HG02798 (cell line): ENCODE measurements around the gene PEX10.

Experiments
- ATAC-seq: cut with Tn5 transposase; IDR thresholded peaks from one replicate; pipeline ENCODE4 v1.9.1; 2021; ENCODE audit warnings: mild to moderate bottlenecking; ENCODE audit not compliant: unreplicated experiment, poor library complexity

PEX10 gene

GRCh38 chr1:2391931-2392509 is 20.3 kb downstream of the PEX10 start:
- ATAC-seq: peak; percentile 15

DNA sequence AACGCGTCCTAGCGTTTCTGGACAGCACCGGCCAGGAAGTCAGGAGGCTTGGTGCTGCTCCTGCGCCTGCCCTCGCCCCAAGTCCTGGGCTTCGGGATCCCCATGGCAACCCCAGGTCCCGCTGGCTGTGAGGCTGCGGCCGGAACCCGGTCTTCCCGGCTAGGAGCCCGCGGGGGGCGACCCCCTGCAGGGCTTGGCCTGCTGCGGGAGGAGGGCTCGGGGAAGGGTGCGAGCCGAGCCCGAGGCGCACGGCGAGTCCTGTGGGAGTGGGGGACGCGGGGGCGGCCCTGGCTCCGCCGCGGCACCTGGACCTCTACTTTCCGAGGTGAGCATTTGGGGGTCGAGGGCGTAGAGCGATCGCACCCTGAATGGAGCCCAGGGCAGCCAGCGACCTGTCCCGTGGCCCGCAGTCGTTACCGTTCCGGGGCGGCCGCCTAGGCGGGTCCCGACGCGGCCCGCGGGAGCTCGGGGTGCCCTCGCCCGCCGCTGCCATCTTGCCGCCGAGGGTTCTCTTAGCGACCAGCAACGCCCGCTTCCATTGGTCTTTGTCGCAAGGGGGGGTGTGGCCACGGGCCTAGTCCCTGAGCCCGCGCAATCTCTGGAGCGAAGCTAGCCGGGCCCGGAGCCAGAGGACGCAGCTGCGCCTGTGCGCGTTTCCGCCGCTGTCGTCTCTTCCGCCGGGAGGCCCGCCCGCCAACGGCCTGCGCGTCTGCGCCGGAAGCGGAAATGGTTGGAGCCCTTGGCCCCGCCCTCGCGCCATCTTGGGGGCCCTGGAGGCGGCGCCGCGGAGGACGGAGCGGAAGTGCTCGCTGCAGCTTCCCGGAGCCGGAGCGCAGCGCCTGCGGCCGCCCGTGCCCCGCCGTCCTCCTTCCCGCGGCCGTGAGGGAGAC is 21.1 kb downstream of the PEX10 start, which contains the start of the genes MORN1 and RER1:
Gene MORN1, minus strand, starts transcription at position 514 of the 890 bp plus-strand sequence. Its CDS starts 21 bp downstream, at position 493.
Gene RER1, plus strand, starts transcription at position 801 of the 890 bp plus-strand sequence. CDS start 3,950 bp downstream, outside the sequence.
- ATAC-seq: peak; percentile 93

- no peak for ATAC-seq
These were observed 22.7 kb downstream of the PEX10 start for GRCh38 chr1:2389644-2390043.

DNA sequence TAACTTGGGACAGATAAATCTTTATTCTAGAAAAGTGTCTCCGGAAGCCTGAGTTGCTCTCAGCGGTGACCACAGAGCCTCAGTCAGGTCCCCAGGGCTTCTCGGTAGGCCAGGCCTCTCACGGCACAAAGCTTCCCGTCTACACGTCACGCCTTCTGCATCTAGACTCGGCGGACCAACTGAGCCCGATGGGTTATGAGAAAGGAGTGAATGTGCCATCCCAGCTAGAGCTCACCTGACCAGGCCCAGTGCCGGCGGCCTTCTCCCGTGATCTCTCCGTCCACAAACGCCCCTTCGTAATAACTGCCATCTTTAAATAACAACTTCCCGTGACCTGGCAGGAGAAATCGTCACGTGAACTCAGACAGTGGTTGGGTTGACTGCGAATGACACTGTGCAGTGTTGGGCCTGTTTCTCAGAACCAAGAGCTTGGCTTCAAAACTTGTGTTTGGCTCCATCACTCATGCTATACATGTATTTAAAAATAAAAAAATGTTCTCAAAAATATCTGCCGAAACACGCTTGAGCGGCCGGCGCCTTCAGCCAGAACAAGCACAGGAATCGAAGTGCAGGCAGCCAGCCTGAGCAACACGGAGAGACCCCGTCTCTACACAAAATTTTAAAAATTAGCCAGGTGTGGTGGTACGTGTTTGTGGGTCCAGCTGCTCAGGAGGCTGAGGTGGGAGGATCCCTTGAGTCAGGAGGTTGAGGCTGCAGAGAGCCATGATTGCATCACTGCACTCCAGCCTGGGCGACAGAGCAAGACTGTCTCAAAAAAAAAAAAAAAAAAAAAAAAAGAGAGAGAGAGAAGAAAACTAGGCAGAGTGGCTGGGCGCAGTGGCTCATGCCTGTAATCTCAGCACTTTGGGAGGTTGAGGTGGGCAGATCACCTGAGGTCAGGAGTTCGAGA is 24.1 kb downstream of the PEX10 start:
- no peak for ATAC-seq

DNA sequence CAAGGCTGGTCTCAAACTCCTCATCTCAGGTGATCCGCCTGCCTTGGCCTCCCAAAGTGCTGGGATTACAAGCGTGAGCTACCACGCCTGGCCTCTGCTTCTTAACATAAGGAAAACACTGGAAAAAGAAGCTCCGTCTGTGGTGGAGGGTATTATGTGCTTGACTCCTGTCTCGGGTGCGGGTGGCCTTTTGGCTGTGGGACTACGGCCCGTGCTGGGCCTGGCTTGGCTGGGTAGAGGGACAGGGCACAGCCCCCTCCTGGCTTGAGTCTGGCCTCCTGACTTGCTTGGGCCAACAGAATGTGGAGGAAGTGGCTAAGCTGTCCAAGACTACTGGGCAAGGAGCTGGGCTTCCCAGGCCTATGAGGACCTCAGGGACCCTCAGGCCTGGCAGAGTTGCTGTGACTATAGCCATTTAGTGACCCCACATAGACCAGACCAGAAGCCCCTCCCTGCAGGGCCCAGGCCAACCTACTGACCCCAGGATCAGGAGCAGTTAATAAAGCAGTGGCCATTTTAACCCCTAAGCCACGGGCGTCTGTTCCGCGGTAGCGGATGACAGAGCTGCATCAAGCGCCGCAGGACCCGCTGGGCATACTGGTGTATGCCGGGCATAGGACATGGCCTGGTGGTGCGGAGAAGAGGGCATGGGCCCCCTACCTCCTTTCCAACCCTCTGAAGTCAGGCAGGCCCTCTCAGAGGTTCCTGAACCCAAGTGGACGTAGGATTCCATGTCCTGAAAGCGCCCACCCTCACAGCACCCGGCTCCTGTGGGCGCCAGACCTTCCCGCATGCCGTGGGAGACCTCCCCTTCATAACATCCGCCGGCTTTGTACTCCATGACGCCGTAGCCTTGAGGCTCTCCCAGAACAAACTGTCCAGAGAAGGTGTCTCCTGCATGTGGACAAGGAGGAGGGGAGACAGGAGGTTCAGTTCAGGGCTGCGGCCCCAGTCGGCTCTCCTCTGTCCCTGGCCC is 25.4 kb downstream of the PEX10 start:
- ATAC-seq: no peak

- no peak for ATAC-seq
These were observed 26.6 kb downstream of the PEX10 start for GRCh38 chr1:2385606-2386280.

DNA sequence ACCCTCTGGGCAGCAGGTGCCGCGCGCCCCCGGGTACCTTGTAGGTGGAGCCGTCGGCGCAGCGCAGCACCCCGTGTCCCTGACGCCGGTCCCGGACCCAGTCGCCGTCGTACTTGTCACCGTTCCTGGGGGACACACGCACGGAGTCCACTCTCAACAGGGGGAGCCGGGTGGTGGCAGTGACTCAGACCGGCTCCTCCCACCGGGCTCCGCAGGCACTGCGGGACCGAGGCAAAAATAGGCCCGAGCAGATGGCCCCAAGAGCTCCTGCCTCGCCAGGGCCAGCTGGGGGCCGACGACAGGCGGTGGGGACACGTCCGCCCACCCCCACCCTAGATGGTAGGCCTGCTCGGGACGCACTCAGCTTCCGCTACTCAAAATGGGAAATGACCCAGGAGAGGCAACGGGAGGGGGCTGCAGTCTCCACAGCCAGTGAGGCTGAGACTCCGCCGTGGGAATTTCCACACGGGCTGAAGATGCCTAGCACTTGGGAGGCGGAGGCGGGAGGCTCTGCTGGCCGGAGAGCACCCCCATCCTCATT is 27.4 kb downstream of the PEX10 start:
- ATAC-seq: no peak

DNA sequence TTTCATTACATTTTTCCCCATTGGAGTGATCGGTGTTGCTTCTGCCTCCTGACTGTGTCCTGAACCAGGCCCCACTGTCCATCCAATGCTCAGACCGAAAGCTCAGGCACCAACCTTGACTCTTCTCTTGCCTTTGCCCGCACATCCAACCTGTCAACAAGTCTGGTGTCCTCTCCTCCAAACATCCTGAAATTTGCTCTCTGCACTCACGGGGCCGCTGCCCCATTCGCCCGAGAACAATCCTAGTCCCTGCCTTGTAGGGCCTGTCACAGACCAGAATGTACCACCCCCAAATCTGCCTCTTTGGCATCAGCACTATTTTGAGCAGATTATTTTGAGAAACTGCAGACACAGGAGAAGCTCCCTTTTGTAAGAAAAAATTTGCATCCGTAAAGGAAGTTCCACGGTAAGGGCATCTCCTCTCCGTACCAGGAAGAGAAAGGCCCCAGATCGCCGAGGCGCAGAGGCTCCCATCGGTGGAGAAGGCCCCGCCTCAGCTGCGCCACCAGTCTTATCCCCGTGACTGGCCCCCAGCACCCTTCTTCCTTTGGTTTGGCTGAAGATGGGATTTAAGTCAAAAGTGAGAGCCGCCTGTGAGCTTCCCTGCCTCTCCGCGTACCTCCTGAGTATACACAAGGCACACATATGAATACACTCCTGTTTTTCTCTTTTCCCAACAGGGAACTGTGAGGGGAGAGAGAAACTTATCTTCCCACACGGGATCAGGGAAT is 28.1 kb downstream of the PEX10 start:
- ATAC-seq: no peak

DNA sequence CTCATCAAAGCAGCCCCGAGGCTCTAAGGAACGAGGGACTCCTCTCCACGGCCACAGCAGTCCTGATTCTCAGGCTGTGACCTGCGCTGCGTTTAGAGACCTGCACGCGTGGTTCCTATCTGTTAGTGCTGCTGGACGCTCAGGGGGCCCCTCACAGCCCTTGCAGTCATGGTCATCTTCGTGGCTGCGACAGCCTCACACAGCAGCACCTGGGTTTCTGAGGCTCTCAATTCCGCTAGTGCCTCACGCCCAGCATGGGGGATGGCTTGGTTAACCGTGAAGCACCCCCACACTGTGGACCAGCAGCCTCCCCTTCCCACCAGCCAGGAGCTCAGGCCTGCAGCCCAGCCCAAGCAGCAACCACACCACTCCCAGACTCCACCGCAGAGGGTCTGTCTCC is 28.8 kb downstream of the PEX10 start:
- no peak for ATAC-seq

GRCh38 chr1:2382621-2383361 is 29.6 kb downstream of the PEX10 start:
- ATAC-seq: no peak

GRCh38 chr1:2381741-2382620 is 30.4 kb downstream of the PEX10 start:
- peak; percentile 69 for ATAC-seq

GRCh38 chr1:2380816-2381591 is 31.4 kb downstream of the PEX10 start:
- no peak for ATAC-seq

- ATAC-seq: no peak
These were observed 32.5 kb downstream of the PEX10 start for GRCh38 chr1:2379733-2380404.

GRCh38 chr1:2378956-2379732 is 33.2 kb downstream of the PEX10 start:
- no peak for ATAC-seq
